G401 (cell line): ENCODE data around the gene MRPL36. TPM values are rescaled to one million over a fixed set of nuclear protein-coding genes. Genes with fewer than 3 reads are reported as not detected.
A peak's percentile ranks its signal among the peaks of the same experiment; 100 is the strongest.

ENCODE experiments used
- DNase-seq: peaks from one replicate; pipeline ENCODE4 v3.0.0-alpha.2; 2015; ENCODE audit warnings: low spot score
- in situ Hi-C: cut with HindIII; loops from 2 replicates; pipeline ENCODE4 v1.10.0; 2016; ENCODE audit warnings: low sequenced_read_pairs, mixed read lengths
- total RNA-seq: library from RNA; depleted of rRNA; stranded (reverse); fragments of >200 nt; shearing (Covaris generic); gene quantifications from 2 replicates; pipeline ENCODE4 v1.2.3, GENCODE V29; 2014

MRPL36 gene
- total RNA-seq, 1 experiment from 2014 or later = 39.4 TPM

DNA sequence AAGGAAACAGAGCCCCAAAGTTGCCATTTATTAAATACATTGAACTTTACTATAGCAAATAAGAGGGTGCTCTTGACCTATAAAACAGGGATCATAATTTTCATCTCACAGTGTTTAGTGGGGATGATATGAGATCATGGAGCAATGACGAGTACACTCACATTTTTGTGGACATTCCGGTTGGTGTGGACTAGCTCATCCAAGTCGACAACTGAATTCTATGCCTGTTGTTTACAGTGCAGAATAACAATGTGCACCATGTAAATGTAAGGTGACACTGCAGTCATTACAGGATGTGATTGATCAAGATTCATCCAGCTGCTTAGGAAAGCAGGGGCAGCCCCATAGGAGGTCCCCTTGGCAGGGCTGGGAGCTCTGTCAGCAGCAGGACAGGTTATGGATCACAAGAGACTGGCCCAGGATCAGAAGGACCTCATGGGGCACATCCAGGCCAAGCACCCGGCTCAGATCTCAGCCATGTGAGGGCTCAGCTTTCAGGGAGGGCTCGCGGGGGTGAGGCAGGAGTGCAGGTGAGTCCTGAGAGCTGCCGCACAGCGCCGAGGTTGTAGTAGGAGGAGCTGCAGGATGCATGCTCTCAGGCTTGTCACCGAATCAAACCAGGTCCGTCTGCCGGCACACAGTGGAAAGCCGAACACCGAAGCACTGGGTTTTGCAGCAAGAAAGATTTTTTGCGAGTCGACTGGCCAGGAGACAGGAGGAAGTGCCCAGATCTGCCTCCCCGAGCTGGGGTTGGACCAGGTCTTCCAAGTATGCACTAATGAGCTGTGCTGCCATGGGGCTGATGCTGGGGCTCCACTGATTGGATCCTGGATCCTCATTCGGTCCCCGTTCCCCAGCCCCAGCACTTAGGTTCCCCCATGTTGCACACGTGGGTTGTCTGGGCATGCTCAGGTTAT is 28.2 kb downstream of the MRPL36 start:
- DNase-seq = no peak
- in situ Hi-C loops = no loop called here

- no peak for DNase-seq
- in situ Hi-C loops = no loop called here
Measured at GRCh38 chr5:1770443-1770802, 29.2 kb downstream of the MRPL36 start.

DNA sequence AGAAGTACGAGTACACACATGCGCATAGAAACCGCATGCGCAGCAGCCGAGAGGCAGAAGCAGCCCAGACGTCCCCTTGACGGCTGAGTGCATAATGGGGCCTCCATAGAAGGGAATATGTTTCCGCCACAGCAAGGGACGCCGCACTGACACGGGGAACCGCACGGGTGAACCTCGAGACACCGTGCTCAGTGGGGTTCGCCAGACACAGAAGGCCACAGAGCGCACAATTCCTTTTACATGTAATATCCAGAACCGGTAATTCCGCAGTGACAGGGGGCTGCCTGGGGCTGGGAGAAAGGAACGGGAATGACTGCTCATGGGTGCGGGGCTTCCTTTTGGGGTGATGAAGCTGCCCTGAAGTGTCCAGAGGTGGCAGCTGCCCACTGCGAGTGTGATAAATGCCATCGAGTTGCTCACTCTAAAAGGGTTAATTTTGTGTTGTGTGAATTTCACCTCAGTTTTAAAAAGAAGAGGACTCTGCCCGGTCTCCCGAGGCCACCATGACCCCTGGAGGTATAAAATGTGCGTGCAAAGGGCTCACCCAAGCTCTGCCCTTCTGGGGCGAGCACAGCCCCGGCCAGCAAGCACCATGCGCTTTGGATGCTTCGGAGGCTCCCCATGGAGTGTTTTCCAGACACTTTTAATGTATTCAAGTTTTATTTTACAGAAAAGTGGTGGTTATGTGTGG is 29.7 kb downstream of the MRPL36 start:
- DNase-seq = no peak
- in situ Hi-C loops = no loop called here

DNA sequence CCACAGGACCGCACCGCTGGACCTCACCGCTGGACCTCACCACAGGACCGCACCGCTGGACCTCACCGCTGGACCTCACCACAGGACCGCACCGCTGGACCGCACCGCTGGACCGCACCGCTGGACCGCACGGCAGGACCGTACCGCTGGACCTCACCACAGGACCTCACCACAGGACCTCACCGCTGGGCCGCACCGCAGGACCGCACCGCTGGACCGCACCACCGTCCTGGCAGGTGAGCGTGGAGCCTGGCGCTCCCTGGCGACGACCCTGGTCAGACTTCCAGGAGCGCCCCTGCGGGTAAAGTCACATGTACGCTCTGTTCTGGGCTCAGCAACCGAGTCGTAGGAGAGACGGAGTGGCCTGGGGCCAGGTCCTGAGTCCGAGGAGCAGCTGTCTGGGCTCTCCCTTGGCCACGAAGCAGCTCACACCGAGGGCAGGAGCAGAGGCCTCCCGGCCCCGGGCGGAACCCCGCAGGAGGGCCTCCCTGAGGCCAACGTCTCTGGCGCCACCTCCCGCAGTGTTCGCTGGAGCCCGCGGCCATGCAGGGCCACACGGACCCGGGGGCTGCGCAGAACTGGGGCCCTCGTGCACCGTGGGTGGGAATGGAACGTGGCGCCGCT is 30.5 kb downstream of the MRPL36 start:
- DNase-seq = no peak
- in situ Hi-C loops = no loop called here

DNA sequence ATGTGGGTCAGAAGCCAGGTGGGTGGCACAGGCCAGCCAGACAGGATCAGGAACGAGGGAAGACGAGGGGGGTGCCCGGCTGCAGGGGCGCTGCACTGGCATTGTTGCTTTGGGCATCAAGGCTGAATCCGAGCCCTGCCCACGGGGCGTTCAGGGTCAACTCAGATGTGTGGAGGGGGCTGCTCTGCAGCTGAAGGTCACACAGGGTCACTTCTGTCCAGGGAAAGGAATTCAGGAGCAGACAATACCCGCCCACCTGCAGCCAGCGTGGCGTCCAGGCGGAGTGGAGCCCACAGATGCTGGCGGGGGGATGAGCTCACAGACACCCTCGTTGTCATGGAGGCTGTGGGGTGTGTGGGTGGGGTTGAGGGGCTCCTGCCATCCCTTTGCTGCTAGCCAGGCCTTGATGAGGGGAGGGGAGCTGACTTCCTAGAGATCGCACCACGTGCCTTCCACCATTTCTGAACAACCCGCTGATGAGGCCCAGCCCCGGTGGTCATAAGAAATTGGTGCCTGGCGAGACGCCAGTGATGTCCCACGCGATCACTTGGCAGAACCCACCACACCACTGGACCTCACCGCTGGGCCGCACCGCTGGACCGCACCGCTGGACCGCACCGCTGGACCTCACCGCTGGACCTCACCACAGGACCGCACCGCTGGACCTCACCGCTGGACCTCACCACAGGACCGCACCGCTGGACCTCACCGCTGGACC is 31.2 kb downstream of the MRPL36 start:
- no peak for DNase-seq
- in situ Hi-C loops = no loop called here

DNA sequence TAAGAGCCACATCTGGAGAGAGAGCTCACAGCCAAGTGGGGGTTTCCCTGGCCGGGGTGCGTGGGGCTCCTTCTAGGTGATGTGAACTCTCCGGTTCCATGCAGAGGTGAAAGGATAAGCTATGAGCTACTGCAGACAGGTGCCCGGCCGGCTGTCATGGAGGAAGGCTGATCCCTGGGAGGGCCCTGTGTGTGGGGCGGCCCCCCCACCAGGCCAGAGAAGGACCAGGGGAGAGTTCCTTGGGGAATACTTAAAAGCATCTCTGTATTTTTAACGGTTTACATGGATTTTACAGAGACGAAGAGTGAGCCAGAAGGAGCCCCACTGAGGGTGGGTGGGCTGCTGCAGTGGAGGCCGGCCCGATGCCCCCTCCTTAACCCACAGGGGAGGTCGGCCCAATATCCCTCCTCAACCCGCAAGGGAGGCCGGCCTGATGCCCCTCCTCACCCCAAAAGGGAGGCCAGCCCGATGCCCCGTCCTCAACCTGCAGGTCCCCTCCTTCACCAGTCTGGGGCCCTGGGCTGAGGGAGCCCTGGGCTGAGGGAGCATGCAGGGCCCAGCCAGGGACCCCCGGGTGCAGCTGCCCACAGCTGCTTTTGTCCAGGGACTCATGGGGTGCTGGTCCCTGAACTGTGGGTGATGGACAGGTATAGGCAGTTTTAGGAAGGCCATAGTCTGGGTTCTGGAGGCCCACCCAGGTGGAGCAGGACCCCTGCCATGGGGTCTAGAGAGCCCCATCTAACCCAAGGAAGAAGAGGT is 31.9 kb downstream of the MRPL36 start:
- in situ Hi-C loops = no loop called here
- DNase-seq = no peak

DNA sequence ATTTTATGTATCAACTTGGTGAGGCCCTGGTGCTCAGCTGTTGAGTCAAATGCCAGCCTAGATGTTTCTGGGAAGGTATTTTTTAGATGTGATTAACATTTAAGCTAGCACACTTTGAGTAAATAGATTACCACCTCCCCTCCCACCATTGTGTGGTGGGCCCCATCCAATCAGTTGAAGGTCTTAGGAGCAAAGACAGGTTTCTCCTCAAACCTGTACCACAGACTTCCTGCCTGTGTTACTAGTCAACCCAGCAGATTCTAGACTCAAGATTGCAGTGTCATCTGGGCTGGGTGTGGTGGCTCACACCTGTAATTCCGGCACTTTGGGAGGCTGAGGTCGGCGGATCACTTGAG is 33.8 kb downstream of the MRPL36 start:
- in situ Hi-C loops = no loop called here

GRCh38 chr5:1765141-1765879 is 34.3 kb downstream of the MRPL36 start:
- no peak for DNase-seq
- in situ Hi-C loops = no loop called here

More for the DNA sequence above, 33.8 kb downstream of the MRPL36 start:
- DNase-seq = no peak

DNA sequence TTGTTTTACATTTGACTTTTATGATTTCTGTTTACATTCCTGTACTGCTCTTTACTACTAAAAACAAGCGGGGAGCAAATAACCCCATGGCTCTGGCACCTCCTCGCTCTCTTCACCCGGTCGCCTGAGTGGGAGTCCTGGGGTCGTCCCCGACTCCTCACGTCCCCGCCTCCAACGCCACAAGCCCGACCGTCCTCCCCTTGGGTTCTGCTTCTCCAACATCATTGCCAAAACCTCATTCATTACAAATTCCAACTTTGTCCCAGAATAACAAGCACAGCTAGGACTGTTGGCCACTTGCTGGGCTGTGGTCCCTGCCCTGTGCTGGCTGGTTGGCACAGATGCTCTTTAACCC is 35.1 kb downstream of the MRPL36 start:
- in situ Hi-C loops = no loop called here
- no peak for DNase-seq

DNA sequence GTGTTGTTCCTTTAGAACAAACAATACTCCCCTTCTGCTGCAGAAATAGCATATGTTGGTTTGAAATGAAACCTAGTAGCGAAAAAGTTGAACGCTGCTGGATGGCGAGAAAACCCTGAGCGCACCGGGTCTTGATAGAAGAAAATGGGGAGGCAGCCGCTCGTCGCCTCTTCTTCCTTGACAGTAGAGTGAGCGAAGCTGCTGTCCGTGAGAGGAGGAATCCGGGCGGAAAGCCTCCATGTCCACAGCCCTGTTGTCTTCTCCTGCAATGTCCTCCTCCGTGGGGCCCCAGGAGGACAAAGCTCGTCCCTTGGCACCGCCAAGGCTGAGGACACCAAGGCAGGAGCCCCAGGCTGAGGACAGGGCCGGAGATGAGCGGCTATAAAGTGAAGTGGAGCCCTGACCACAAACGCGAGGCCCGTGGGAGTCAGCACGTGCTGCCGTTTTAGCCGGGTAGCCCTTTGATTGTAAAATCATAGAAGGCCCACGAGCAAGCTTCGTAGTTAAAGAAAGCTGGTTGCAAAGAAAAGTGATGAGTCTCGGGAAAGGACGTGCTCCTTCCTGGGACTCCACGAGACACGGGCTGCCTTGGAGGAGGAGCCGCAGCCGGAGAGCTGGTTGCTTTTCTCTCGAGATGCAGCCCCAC is 35.6 kb downstream of the MRPL36 start:
- DNase-seq = no peak
- in situ Hi-C loops = no loop called here

DNA sequence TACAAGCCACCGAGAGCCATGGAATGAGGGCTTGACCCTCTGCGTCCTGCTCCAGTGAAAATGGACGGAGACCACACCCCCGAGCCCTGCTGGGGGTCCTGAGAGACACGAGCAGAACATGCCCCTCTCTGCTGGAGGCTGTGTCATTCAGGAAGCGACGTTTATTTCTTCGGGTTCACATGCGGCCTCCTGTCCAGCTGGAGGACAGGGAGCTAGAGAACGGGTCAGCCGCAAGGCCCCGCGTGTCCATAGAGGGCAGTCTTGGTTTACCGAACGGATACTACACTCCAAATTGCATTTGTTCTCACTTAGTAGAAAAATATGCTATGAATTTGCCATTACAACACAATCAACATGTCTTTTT is 36.1 kb downstream of the MRPL36 start:
- in situ Hi-C loops = no loop called here
- DNase-seq = peak; percentile 9

DNA sequence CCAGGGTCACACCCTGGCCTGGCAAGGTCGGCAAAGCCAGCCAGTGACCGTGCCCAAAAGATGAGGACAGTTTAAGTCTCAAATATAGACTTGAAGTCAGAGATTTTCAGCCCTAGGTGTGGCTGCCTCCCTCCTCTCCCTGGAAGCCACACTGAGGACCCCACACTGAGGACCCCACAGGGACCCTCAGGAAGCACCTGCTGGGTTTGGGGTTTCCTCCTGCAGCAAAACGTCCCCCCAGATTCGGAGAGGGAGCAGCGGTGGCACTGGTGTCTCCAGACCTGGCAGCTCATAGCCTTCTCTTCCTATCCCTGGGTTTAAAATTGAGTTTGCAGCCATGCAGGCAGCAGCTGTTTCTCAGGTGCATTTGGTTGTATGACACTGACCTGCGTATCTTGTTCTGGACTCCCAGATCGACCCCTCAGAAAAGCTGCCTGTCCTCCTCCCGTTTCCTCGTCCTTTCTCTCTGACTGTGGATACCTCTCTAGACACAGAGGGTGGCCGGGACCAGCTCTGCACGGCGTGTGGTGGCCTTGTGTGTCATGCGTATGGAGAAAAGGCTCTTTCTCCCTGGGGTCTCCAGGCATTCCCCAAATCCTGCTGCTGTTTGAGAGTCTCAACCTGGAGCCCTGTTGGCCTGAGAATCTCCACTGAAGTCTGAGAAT is 36.6 kb downstream of the MRPL36 start:
- DNase-seq = no peak
- in situ Hi-C loops = no loop called here

DNA sequence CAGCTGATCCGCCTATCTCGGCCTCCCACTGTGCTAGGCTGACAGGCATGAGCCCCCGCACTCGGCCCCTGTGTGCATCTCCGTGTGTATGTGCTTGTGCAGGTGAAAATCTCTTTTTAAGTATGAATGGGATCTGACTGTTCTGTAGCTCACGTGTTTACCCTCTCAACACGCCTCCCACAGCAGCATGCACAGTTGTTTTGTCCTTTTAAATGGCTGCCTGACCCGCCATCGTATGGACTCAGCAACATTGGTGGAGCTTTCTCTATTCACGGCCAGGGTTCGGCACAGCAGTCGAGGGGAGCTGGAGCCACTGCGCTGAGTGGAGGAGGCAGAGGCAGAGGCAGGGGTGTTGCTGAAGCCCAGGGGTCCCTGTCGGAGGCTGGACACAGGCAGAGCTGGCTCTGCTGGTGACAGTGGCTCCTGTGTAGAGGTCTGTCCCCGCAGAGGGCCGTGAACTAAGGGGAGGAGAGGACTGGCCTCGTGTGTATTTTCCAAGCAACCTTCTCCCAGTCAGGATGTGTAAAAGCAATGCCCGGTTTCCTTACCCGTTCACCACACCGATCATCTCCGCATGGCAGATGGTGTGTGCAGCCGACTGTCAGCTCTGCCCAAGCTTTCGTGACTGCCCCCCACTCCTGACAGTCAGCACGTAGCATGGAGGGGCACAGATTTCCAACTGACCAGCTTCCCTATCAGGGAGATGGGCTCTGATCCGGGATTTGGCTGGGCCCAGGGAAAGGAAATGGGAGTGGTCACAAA is 37.3 kb downstream of the MRPL36 start:
- DNase-seq = no peak
- in situ Hi-C loops = no loop called here

GRCh38 chr5:1761453-1761755 is 38.2 kb downstream of the MRPL36 start:
- no peak for DNase-seq
- in situ Hi-C loops = no loop called here

DNA sequence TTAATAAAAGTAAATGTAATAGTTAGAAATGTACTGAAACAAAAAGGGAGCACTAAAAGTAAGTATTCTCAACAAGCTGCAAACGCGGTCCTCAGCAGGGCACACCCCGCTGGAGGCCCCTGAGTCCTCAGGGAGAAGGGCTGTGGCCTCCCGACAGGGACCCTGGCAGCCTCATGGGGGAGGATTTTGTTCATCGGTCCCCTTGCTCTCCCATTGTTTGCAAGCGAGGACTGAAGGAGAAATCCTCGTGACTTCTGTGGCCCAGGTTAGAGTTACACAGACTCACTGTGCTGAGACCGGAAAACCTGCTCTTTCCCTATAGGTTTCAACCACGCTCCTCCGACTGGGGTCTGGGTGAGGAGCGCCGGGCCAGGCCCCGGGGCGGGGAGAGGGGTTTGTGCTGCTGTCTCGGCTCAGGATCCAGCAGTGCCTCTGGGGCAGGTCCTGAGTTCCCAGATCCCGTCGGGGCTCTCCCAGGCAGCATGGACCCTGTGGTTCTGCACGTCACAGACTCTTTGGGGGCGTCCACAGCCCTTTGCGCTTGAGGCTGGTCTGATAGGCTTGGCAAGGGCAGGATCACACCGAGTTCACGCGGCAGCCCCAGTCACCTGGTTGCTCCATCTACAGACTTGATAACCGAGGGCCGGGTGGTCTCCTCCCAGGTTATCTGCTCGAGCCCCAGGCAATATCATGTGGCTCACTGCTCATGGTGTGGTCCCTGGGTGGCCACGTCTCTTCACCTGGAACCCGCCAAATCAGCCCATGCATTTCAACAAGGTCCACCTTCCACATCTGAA is 38.8 kb downstream of the MRPL36 start:
- in situ Hi-C loops = no loop called here
- no peak for DNase-seq

- in situ Hi-C loops = no loop called here
- no peak for DNase-seq
Measured at GRCh38 chr5:1760231-1760630, 39.4 kb downstream of the MRPL36 start.
